Activated CD8-positive, alpha-beta memory T cell treated with anti-CD3 and anti-CD28 coated beads for 48 hours (primary cell): ENCODE data around the gene CCDC124.

Experiments
- DNase-seq, 3 experiments: peaks; one replicate each; pipeline ENCODE4 v3.0.0-alpha.2; 2020; ENCODE audit warnings: low read depth in 2 of 3, low spot score in 2 of 3

CCDC124 gene

GRCh38 chr19:17951990-17952976 lies 19.5 kb downstream of the CCDC124 start:
- DNase-seq, result no peak

- DNase-seq, result no peak
Measured at GRCh38 chr19:17953316-17953801, 20.5 kb downstream of the CCDC124 start.

- no peak for DNase-seq
Measured at GRCh38 chr19:17953869-17954268, 21.1 kb downstream of the CCDC124 start.

- DNase-seq, result no peak
Measured at GRCh38 chr19:17954401-17954800, 21.6 kb downstream of the CCDC124 start.

GRCh38 chr19:17957149-17957849 lies 24.5 kb downstream of the CCDC124 start:
- DNase-seq, result no peak

- no peak for DNase-seq
Measured at GRCh38 chr19:17957885-17958284, 25.1 kb downstream of the CCDC124 start.

- no peak for DNase-seq
Measured at GRCh38 chr19:17963936-17964691, 31.3 kb downstream of the CCDC124 start.

GRCh38 chr19:17965370-17966128 lies 32.7 kb downstream of the CCDC124 start:
- DNase-seq, result no peak

- DNase-seq, result no peak
Measured at GRCh38 chr19:17966129-17966483, 33.3 kb downstream of the CCDC124 start.

- no peak for DNase-seq
Measured at GRCh38 chr19:17966550-17967256, 33.9 kb downstream of the CCDC124 start, which contains the start of gene KCNN1. KCNN1 (plus strand) TSS chr19:17967107; CDS start chr19:17973889, 6,782 bp downstream.

- DNase-seq, result no peak
Measured at GRCh38 chr19:17967257-17968051, 34.6 kb downstream of the CCDC124 start.

- no peak for DNase-seq
Measured at GRCh38 chr19:17968362-17968761, 35.5 kb downstream of the CCDC124 start.

GRCh38 chr19:17969096-17969792 lies 36.4 kb downstream of the CCDC124 start:
- no peak for DNase-seq

- no peak for DNase-seq
Measured at GRCh38 chr19:17972230-17972629, 39.4 kb downstream of the CCDC124 start.

GRCh38 chr19:17973759-17974158 lies 40.9 kb downstream of the CCDC124 start:
- no peak for DNase-seq

- DNase-seq, result no peak
Measured at GRCh38 chr19:17974551-17974950, 41.7 kb downstream of the CCDC124 start.

GRCh38 chr19:17975032-17975431 lies 42.2 kb downstream of the CCDC124 start:
- no peak for DNase-seq

GRCh38 chr19:17977021-17977420 lies 44.2 kb downstream of the CCDC124 start:
- DNase-seq, result no peak
